HG02885 (cell line): ENCODE measurements around the gene TARBP1.
"Not testable (repeated sequence)": the region's sequence is repeated elsewhere in the genome, so short reads cannot be mapped to it uniquely, and the experiment has no call there.

ENCODE experiments used
- ATAC-seq: cut with Tn5 transposase; IDR thresholded peaks from one replicate; pipeline ENCODE4 v1.9.1; 2021; ENCODE audit warnings: mild to moderate bottlenecking; ENCODE audit not compliant: unreplicated experiment, poor library complexity

Gene TARBP1

GRCh38 chr1:234478481-234479309 lies at the start of gene TARBP1:
TSS of gene TARBP1 (minus strand) at chr1:234479179. CDS start at chr1:234479103, 76 bp downstream.
- peak; percentile 69 for ATAC-seq

GRCh38 chr1:234528074-234528865 lies 49.3 kb upstream of the TARBP1 start:
- ATAC-seq: no peak

- no peak for ATAC-seq
Observed at GRCh38 chr1:234527346-234527745, 48.4 kb upstream of the TARBP1 start.

GRCh38 chr1:234526922-234527321 lies 47.9 kb upstream of the TARBP1 start:
- no peak for ATAC-seq

- no peak for ATAC-seq
Observed at GRCh38 chr1:234525099-234525799, 46.3 kb upstream of the TARBP1 start.

GRCh38 chr1:234521836-234522235 lies 42.9 kb upstream of the TARBP1 start:
- no peak for ATAC-seq

GRCh38 chr1:234520908-234521817 lies 42.2 kb upstream of the TARBP1 start:
- no peak for ATAC-seq

- no peak for ATAC-seq
Observed at GRCh38 chr1:234519506-234519905, 40.5 kb upstream of the TARBP1 start.

- ATAC-seq: no peak
Observed at GRCh38 chr1:234518876-234519275, 39.9 kb upstream of the TARBP1 start.

- not testable (repeated sequence) for ATAC-seq
Observed at GRCh38 chr1:234518086-234518485, 39.1 kb upstream of the TARBP1 start.

- no peak for ATAC-seq
Observed at GRCh38 chr1:234517110-234517802, 38.3 kb upstream of the TARBP1 start.

- no peak for ATAC-seq
Observed at GRCh38 chr1:234515821-234516241, 36.9 kb upstream of the TARBP1 start.

GRCh38 chr1:234515411-234515810 lies 36.4 kb upstream of the TARBP1 start:
- no peak for ATAC-seq

GRCh38 chr1:234512451-234512861 lies 33.5 kb upstream of the TARBP1 start:
- ATAC-seq: no peak

GRCh38 chr1:234509457-234510328 lies 30.7 kb upstream of the TARBP1 start:
- no peak for ATAC-seq

- ATAC-seq: no peak
Observed at GRCh38 chr1:234507626-234508387, 28.8 kb upstream of the TARBP1 start.

- ATAC-seq: no peak
Observed at GRCh38 chr1:234507089-234507488, 28.1 kb upstream of the TARBP1 start.

- no peak for ATAC-seq
Observed at GRCh38 chr1:234505769-234506102, 26.8 kb upstream of the TARBP1 start.
